Dedifferentiated amniotic fluid mesenchymal stem cell (primary cell): ENCODE results near the gene PLXDC1.

Experiments used
- DNase-seq: peaks from one replicate; pipeline ENCODE4 v3.0.0-alpha.2; 2016; ENCODE audit errors: extremely low spot score

PLXDC1 gene

GRCh38 chr17:39151150-39151942 is at the start of gene PLXDC1:
Gene PLXDC1, minus strand, starts transcription at chr17:39151637. Its CDS starts 200 bp downstream, at chr17:39151437.
- DNase-seq = no peak

GRCh38 chr17:39200957-39201510 is 49.6 kb upstream of the PLXDC1 start:
- DNase-seq = no peak

DNA sequence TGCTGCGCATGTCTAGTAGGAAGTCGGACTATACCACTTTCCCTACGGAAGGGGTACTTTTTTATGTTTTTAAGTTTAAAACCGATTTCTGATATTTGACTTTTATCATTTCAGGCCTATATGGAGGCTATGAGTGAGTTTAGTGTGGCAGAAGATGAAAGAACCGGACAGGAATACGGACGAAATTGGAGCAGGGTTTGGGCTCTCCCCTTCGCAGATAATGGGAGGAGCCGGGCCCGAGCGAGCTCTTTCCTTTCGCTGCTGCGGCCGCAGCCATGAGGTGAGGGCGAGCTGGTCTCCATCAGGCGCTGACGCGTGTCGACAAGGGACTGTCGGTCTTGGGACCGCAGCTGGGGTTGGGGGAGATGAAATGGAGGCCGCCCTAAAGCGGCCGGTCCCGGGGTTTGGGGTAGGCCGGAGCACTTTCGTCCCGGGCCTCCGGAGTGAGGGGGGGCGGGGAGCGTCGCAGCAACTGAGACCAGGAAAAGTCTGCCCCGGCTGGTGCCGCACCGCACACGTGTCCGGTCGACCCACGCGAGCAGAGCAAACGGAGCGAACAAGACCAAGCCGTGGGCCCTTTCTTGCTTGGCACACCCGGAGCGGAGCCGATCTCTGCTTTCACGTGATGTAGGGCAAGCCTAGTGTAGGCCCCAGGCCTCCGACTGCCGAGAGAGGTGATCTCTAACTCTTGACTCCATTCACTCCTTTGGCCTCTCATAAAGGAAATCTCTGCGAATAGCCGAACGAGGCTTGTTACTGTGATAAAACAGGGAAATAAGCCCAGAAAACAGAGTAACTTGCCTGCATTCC is 48.8 kb upstream of the PLXDC1 start, which contains the start of gene RPL19:
RPL19 (plus strand) TSS at position 214 of the 810 bp plus-strand sequence; CDS start at position 276, 62 bp downstream.
- peak; percentile 18 for DNase-seq

DNA sequence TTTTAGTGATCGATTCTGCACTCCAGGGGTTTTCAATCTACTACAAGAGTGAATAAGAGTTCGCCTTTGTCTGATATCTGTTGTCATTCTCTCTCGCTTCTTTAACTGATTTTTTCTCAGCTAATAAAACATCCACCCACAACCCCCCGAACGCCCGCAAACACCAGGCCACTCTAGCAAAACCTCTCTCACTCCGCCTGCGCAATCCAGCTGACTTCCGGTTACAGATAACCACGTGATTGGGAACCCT is 48.3 kb upstream of the PLXDC1 start:
- DNase-seq = peak; percentile 95

GRCh38 chr17:39198186-39198566 is 46.7 kb upstream of the PLXDC1 start:
- no peak for DNase-seq

DNA sequence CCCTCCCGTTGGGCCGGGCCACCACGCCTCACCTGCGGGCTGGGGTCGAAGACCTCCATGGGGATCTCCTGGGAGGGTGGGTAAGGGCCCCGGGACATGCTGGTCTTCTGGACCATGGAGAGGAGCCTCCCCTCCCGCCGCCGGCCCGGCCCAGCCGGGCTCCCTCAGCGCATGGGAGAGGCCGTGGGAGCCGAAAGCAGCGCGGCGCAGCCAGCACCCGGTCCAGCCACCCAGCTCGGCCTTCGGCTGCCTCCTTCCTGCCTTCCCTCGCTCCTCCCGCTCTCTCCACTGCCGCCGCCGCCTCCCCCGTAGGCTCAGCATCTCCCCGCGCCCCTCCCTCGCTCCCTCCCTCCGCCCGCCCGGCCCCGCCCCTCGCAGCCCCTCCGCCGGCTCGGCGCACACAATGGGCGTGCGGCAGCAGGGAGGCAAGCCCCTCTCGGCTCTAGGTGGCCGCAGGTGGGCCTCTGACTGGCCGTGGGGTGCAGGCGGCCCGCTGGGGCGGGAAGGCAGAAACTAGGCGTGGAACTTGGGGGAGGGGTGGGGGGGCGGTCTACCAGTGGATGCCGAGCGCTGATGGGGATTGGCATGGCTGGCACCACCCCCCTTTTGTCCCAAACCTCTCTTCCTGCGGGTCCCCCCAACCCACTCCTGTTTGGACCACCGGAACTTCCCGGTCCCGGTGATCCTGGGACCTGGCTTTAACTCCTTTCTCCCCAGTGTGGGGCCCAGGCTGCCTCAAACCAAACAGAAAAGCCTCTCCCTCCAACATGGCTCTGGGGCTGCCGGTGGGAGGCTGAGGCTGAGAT is 46.1 kb upstream of the PLXDC1 start, which contains the start of gene CACNB1:
CACNB1 (minus strand) TSS at position 290 of the 806 bp plus-strand sequence; CDS start at position 116, 174 bp downstream.
- DNase-seq = peak; percentile 73

- no peak for DNase-seq
Observed at GRCh38 chr17:39196808-39197291, 45.4 kb upstream of the PLXDC1 start.

DNA sequence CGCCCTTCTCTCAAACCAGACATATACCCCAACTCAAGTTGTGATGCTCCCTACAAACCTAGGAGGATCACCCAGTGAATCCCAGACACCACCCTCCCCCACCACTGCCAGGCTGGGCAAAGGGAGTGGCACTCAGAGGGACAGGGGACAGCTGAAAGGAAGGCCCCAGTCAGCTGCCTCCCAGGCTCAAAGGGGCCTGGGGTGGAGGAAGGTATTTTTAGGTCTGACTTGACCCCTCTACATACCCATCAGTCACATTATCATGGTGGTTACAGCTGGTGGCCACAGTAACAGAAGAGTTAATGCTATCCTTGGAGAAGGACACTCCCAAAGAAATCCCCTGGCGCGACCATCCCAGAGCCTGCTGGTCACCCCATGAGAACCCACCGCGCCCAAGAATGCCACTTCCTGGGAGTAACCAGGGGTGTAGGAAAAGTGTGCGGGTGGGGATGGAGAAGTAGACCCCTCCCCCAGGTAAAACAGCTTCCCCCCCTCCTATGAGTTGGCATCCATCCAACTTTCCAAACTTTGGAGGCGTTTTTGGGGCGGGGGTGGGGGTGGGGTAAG is 44.9 kb upstream of the PLXDC1 start:
- DNase-seq = no peak

GRCh38 chr17:39195568-39196160 is 44.2 kb upstream of the PLXDC1 start:
- DNase-seq = no peak

GRCh38 chr17:39194985-39195524 is 43.6 kb upstream of the PLXDC1 start:
- no peak for DNase-seq

DNA sequence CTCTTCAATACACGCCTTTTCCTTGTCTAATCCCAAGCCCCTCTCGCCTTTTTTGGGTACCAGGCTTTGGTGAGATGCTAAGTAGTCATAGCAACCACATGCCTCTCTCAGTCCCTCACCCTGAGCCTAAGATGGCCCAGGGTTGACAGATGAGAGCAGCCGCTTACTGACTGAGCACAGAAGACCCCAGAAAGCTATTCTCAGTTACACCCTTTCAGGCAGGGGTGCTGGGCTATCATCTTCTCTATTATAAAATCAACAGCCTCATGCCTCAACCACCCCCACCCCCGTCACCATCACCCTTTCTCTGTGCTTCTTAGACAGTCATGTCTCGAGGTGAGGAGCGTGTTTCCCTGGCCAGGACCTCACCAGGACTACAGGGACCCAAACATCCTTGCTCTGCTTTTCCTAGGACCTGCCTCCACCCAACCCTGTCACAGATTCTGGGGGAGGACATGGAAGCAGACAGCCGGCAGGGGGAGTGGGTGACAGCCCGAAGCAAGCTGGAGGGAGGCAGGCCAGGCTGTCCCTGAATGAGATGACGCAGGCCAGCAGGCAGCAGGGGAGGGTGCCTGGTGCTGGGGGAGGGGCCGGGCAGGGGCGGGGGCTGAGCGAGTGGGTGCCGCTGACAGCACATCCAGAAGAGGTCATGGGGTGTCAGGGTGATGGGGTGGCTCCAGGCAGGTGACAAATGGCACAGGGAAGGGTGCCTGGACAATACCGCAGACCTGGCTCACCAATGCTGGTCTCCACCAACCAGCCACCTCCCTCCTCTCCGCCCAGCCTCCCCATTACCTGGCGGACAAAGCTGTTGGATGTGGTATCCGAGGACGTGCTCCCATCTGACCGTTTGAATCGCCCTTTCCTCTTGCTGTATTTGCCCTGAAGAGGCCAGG is 42.9 kb upstream of the PLXDC1 start:
- no peak for DNase-seq

GRCh38 chr17:39193346-39193745 is 41.9 kb upstream of the PLXDC1 start:
- no peak for DNase-seq

DNA sequence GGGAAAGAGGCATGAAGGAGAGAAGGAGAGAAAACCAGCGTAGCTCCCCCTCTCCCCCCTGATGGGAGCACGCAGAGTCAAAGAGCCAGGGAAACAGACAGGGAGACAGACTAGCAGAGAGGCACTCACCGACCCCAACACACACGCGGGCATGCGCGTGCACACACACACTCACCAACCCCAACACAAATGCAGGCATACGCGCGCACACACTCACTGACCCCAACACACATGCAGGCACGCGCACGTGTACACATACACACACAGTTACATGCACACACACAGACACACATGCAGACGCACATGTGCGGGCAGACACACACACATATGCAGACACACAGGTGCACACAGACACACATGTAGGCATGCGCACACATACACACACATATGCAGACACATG is 41.5 kb upstream of the PLXDC1 start:
- no peak for DNase-seq

- no peak for DNase-seq
Observed at GRCh38 chr17:39191750-39192510, 40.5 kb upstream of the PLXDC1 start.

GRCh38 chr17:39187152-39187830 is 35.9 kb upstream of the PLXDC1 start:
- DNase-seq = no peak

- no peak for DNase-seq
Observed at GRCh38 chr17:39186481-39187002, 35.1 kb upstream of the PLXDC1 start.

GRCh38 chr17:39183720-39184119 is 32.3 kb upstream of the PLXDC1 start:
- DNase-seq = no peak

- no peak for DNase-seq
Observed at GRCh38 chr17:39183045-39183444, 31.6 kb upstream of the PLXDC1 start.
